ENCODE results near the gene EGFR.

The EGFR gene

DNA sequence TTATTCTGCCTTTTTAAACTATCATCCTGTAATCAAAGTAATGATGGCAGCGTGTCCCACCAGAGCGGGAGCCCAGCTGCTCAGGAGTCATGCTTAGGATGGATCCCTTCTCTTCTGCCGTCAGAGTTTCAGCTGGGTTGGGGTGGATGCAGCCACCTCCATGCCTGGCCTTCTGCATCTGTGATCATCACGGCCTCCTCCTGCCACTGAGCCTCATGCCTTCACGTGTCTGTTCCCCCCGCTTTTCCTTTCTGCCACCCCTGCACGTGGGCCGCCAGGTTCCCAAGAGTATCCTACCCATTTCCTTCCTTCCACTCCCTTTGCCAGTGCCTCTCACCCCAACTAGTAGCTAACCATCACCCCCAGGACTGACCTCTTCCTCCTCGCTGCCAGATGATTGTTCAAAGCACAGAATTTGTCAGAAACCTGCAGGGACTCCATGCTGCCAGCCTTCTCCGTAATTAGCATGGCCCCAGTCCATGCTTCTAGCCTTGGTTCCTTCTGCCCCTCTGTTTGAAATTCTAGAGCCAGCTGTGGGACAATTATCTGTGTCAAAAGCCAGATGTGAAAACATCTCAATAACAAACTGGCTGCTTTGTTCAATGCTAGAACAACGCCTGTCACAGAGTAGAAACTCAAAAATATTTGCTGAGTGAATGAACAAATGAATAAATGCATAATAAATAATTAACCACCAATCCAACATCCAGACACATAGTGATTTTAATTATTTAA is 151.7 kb downstream of the EGFR start:
- TF ChIP-seq Cebpa-rat (IDR thresholded peaks at IDR 0.05), result no peak
- no peaks in the 10 kb centered on the region for H3K36me3 ChIP-seq

DNA sequence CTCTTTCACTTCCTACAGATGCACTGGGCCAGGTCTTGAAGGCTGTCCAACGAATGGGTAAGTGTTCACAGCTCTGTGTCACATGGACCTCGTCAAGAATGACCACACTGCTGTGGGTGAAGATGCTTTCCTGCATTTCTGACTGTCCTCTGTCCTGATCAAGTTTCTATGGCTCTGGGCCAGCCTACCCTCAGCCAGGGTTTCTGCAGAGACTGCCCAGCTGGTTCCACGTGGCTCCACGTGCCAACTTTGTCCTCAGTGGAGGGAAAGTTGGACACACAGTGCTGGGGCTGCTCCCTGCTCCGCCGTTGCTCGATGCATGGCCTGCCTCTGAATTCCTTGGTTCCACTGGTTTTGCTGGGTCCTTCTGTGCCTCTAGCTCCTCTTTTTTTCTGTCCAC is 152.3 kb downstream of the EGFR start:
- Histone ChIP-seq H3K27ac (no peak overlapping the region), H3K9me3 (replicated peaks in 1 of 11) (0 out of 22 replicates have a peak, but pooled peaks cover 0 to 6% (median 0%) of the 10 kb centered on the region in 11 experiments), H3K4me3 (no peak overlapping the region), H4K20me1 (no peaks in the 10 kb centered on the region), H3K9ac (no peak overlapping the region), H3K36me3 (no peaks in the 10 kb centered on the region), H3K4me1 (peaks cover 0 to 6% (median 0%) of the 10 kb centered on the region in 10 experiments; a peak in 3 of 20 replicates), H3K4me2 (no peak overlapping the region), H3K27me3 (no peaks in the 10 kb centered on the region)
- no peak for TF ChIP-seq Cebpa-rat (IDR thresholded peaks at IDR 0.05)

More for the DNA sequence above, 151.7 kb downstream of the EGFR start:
- peak overlapping the region in 5 of 11 experiments; percentile 1 to 28 (median 12); a peak in 4 of 22 replicates for H3K4me2 ChIP-seq
- peaks cover 0 to 6% (median 0%) of the 10 kb centered on the region in 10 experiments; a peak in 3 of 20 replicates for H3K4me1 ChIP-seq
- no peak overlapping the region for H3K27ac ChIP-seq
- H3K9ac ChIP-seq, result no peak overlapping the region
- H3K4me3 ChIP-seq, result no peak overlapping the region
- no peaks in the 10 kb centered on the region for H3K27me3 ChIP-seq
- 0 out of 22 replicates have a peak, but pooled peaks cover 0 to 6% (median 0%) of the 10 kb centered on the region in 11 experiments for H3K9me3 ChIP-seq (replicated peaks in 1 of 11)
- no peaks in the 10 kb centered on the region for H4K20me1 ChIP-seq

GRCh38 chr7:55172161-55172560 is 153.3 kb downstream of the EGFR start:
- TF ChIP-seq Cebpa-rat (IDR thresholded peaks at IDR 0.05), result no peak
- Histone ChIP-seq H4K20me1 (no peaks in the 10 kb centered on the region), H3K27ac (no peak overlapping the region), H3K4me2 (no peak overlapping the region), H3K27me3 (no peaks in the 10 kb centered on the region), H3K9ac (no peak overlapping the region), H3K36me3 (no peaks in the 10 kb centered on the region), H3K4me1 (peaks cover 0 to 6% (median 0%) of the 10 kb centered on the region in 10 experiments; a peak in 3 of 20 replicates), H3K9me3 (replicated peaks in 1 of 11) (0 out of 22 replicates have a peak, but pooled peaks cover 0 to under 1% (median 0%) of the 10 kb centered on the region in 11 experiments), H3K4me3 (no peak overlapping the region)

DNA sequence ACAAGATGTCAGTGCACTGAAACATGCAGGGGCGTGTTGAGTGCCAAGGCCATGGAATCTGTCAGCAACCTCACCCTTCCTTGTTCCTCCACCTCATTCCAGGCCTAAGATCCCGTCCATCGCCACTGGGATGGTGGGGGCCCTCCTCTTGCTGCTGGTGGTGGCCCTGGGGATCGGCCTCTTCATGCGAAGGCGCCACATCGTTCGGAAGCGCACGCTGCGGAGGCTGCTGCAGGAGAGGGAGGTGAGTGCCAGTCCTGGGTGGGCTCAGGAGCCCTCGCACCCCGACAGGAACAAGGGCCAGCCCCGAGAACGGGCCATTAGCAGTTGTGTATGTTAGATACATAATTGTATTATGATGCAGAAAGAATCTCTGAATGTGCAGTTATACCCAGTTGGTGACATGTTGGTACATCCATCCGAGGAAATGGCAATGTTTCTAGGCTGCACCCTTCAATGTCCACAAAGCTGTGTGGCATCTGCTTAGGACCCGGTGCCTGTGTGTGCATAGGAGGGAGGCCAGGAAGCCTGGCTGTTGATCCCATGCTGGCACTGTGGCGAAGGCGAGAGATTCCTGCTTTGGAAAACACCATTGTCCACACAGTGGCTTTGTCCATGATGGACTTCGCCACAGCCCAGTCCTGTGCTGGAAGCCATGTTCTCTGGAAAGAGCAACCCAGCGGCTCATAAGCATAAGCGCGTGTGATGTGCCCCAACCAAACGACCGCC is 154.2 kb downstream of the EGFR start:
- Histone ChIP-seq H3K27me3 (no peaks in the 10 kb centered on the region), H3K4me1 (peaks cover 0 to 6% (median 0%) of the 10 kb centered on the region in 10 experiments; a peak in 3 of 20 replicates), H3K9me3 (replicated peaks in 1 of 11) (no peaks in the 10 kb centered on the region), H4K20me1 (no peaks in the 10 kb centered on the region), H3K27ac (no peak overlapping the region), H3K36me3 (no peaks in the 10 kb centered on the region), H3K4me2 (no peak overlapping the region), H3K9ac (no peak overlapping the region), H3K4me3 (no peak overlapping the region)
- no peak for TF ChIP-seq Cebpa-rat (IDR thresholded peaks at IDR 0.05)

GRCh38 chr7:55173671-55174070 is 154.9 kb downstream of the EGFR start:
- no peaks in the 10 kb centered on the region for H3K36me3 ChIP-seq
- peaks cover 0 to 6% (median 0%) of the 10 kb centered on the region in 10 experiments; a peak in 3 of 20 replicates for H3K4me1 ChIP-seq
- no peak for TF ChIP-seq Cebpa-rat (IDR thresholded peaks at IDR 0.05)
- no peak overlapping the region for H3K4me3 ChIP-seq
- no peaks in the 10 kb centered on the region for H3K9me3 ChIP-seq (replicated peaks in 1 of 11)
- no peak overlapping the region for H3K27ac ChIP-seq
- H3K9ac ChIP-seq, result no peak overlapping the region
- H4K20me1 ChIP-seq, result no peaks in the 10 kb centered on the region
- H3K27me3 ChIP-seq, result no peaks in the 10 kb centered on the region
- no peak overlapping the region for H3K4me2 ChIP-seq

- Histone ChIP-seq H3K36me3 (no peaks in the 10 kb centered on the region), H4K20me1 (no peaks in the 10 kb centered on the region), H3K4me3 (no peak overlapping the region), H3K4me2 (no peak overlapping the region), H3K9me3 (replicated peaks in 1 of 11) (no peaks in the 10 kb centered on the region), H3K4me1 (peaks cover 0 to 6% (median 0%) of the 10 kb centered on the region in 10 experiments; a peak in 3 of 20 replicates), H3K27ac (no peak overlapping the region), H3K9ac (no peak overlapping the region), H3K27me3 (no peaks in the 10 kb centered on the region)
- TF ChIP-seq Cebpa-rat (IDR thresholded peaks at IDR 0.05), result no peak
Measured at GRCh38 chr7:55174456-55174855, 155.6 kb downstream of the EGFR start.

- Histone ChIP-seq H4K20me1 (no peaks in the 10 kb centered on the region), H3K4me3 (no peak overlapping the region), H3K4me2 (no peak overlapping the region), H3K9me3 (replicated peaks in 1 of 11) (no peaks in the 10 kb centered on the region), H3K9ac (no peak overlapping the region), H3K27me3 (no peaks in the 10 kb centered on the region), H3K27ac (no peak overlapping the region), H3K4me1 (peaks cover 0 to 6% (median 0%) of the 10 kb centered on the region in 10 experiments; a peak in 3 of 20 replicates), H3K36me3 (no peaks in the 10 kb centered on the region)
- TF ChIP-seq Cebpa-rat (IDR thresholded peaks at IDR 0.05), result no peak
Measured at GRCh38 chr7:55174856-55175255, 156.0 kb downstream of the EGFR start.

GRCh38 chr7:55177068-55177530 is 158.3 kb downstream of the EGFR start:
- Histone ChIP-seq H3K36me3 (no peaks in the 10 kb centered on the region), H3K27me3 (no peaks in the 10 kb centered on the region), H3K4me1 (peaks cover 0 to 1% (median 0%) of the 10 kb centered on the region in 10 experiments; a peak in 3 of 20 replicates), H4K20me1 (no peaks in the 10 kb centered on the region), H3K4me2 (no peak overlapping the region), H3K27ac (no peak overlapping the region), H3K9me3 (replicated peaks in 1 of 11) (no peaks in the 10 kb centered on the region), H3K4me3 (no peak overlapping the region), H3K9ac (no peak overlapping the region)
- no peak for TF ChIP-seq Cebpa-rat (IDR thresholded peaks at IDR 0.05)

- Histone ChIP-seq H3K9me3 (replicated peaks in 1 of 11) (no peaks in the 10 kb centered on the region), H3K27ac (no peak overlapping the region), H3K36me3 (no peaks in the 10 kb centered on the region), H3K27me3 (no peaks in the 10 kb centered on the region), H4K20me1 (no peaks in the 10 kb centered on the region), H3K4me1 (peaks cover 0 to 7% (median 6%) of the 10 kb centered on the region in 10 experiments; a peak in 11 of 20 replicates), H3K4me3 (no peak overlapping the region), H3K9ac (no peak overlapping the region), H3K4me2 (no peak overlapping the region)
- TF ChIP-seq Cebpa-rat (IDR thresholded peaks at IDR 0.05), result no peak
Measured at GRCh38 chr7:55177589-55178261, 158.9 kb downstream of the EGFR start.

Data from BLaER1 treated with 17β-estradiol and CSF1 and Interleukin-3, amounts not matched to agents 10 nM and 100 nM (cell line).